Measurements from ENCODE around the gene APBB1IP.
"Not testable (repeated sequence)": the region's sequence is repeated elsewhere in the genome, so short reads cannot be mapped to it uniquely, and the experiment has no call there.

The APBB1IP gene, protein sequence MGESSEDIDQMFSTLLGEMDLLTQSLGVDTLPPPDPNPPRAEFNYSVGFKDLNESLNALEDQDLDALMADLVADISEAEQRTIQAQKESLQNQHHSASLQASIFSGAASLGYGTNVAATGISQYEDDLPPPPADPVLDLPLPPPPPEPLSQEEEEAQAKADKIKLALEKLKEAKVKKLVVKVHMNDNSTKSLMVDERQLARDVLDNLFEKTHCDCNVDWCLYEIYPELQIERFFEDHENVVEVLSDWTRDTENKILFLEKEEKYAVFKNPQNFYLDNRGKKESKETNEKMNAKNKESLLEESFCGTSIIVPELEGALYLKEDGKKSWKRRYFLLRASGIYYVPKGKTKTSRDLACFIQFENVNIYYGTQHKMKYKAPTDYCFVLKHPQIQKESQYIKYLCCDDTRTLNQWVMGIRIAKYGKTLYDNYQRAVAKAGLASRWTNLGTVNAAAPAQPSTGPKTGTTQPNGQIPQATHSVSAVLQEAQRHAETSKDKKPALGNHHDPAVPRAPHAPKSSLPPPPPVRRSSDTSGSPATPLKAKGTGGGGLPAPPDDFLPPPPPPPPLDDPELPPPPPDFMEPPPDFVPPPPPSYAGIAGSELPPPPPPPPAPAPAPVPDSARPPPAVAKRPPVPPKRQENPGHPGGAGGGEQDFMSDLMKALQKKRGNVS

DNA sequence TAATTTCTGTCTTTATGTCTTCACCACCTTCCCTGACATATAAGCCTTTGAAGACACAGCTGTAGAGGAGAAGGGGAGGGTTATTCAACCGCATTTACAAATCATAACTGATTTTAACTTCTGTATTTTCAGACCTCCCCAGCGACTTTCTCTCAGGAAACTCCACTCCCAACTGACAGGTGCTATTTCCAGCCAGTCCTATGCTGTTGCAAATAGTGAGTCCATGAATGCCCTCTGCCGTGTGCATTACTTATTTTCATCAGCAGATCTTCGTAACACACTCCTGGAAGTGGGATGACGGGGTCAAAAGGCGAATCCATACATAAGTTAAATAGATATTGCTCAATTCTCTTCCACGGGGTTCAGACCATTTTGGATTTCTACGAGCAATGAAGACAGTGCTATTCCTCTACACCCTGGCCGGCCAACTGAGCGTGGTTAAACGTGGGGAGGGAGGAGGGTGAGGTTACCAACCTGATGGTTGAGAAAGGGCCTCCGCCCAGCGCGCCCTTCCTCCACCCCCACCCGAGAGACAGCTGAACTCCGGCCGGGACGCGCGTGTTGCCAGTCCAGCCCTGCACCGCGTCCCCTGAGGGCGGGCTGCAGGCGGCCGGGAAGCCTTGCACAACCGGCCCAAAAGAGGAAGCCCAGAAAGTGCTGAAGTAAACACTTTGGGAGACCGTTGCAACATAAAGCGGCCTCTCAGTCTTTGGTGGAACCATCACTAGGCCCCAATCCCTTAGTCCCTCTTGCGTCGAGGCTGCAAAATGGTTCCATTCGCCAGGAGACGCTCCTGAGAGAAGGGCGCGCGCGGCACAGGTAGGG, at the start of gene APBB1IP:
TSS of gene APBB1IP (plus strand) at position 705 of the 825 bp plus-strand sequence. CDS start 53,986 bp downstream, outside the sequence.
- peaks cover 10% of the 10 kb centered on the region for H3K36me3 Mint-ChIP-seq
- peaks cover 36% of the 10 kb centered on the region for H3K4me1 Mint-ChIP-seq
- H3K27ac Mint-ChIP-seq, result peak within 1 kb of the TSS; percentile 95
- ATAC-seq (ENCODE audit: low read depth), result peak; percentile 74
- H3K27me3 Mint-ChIP-seq, result no peaks in the 10 kb centered on the region
- DNase-seq (ENCODE audit: low spot score in 2 of 2), result peak; percentile 56 to 57
- peak within 1 kb of the TSS; percentile 92 for H3K4me3 Mint-ChIP-seq
- no peaks in the 10 kb centered on the region for H3K9me3 Mint-ChIP-seq

DNA sequence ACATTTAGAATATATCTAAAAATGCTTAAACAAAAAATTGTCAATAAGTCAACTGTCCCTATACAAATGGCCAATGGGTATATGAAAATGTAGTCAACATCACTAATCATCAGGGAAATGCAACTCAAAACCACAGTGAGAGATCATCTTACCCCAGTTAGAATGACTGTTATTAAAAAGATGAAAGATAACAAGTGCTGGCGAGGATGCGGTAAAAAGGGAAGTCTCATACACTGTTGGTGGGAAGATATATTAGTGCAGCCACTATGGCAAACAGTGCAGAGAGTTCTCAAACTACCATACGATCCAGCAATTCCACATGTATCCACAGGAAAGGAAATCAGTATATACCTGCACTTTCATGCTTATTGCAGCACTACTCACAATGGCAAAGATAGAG, 48.6 kb upstream of the APBB1IP start:
- ATAC-seq (ENCODE audit: low read depth) (no peak), DNase-seq (ENCODE audit: low spot score in 2 of 2) (no peak)
- Mint-ChIP-seq H3K27ac (no peak overlapping the region), H3K4me1 (peaks cover 4% of the 10 kb centered on the region), H3K36me3 (peaks cover 3% of the 10 kb centered on the region), H3K4me3 (no peak overlapping the region), H3K9me3 (peaks cover 4% of the 10 kb centered on the region), H3K27me3 (peaks cover 5% of the 10 kb centered on the region)

- H3K27ac Mint-ChIP-seq, result no peak overlapping the region
- peak in 1 of 2 donors; percentile 15 for DNase-seq (ENCODE audit: low spot score in 2 of 2)
- peak; percentile 78 for ATAC-seq (ENCODE audit: low read depth)
- H3K36me3 Mint-ChIP-seq, result peaks cover 3% of the 10 kb centered on the region
- H3K27me3 Mint-ChIP-seq, result peaks cover 5% of the 10 kb centered on the region
- H3K9me3 Mint-ChIP-seq, result peaks cover 4% of the 10 kb centered on the region
- H3K4me1 Mint-ChIP-seq, result peaks cover 4% of the 10 kb centered on the region
- peak overlapping the region; percentile 55 for H3K4me3 Mint-ChIP-seq
These were observed 46.1 kb upstream of the APBB1IP start for GRCh38 chr10:26391701-26392695.

DNA sequence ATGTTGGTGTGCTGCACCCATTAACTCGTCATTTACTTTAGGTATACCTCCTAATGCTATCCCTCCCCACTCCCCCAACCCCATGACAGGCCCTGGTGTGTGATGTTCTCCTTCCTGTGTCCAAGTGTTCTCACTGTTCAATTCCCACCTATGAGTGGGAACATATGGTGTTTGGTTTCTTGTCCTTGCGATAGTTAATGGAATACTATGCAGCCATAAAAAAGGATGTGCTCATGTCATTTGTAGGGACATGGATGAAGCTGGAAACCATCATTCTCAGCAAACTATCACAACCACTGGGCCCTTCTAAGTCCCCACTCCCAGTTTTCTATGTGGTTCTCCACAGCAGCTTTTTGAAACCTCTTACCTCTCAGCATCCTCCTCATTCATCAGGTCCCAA, 39.8 kb upstream of the APBB1IP start:
- not testable (repeated sequence) for H3K27ac Mint-ChIP-seq; H3K9me3 Mint-ChIP-seq; H3K4me3 Mint-ChIP-seq; DNase-seq (ENCODE audit: low spot score in 2 of 2); H3K36me3 Mint-ChIP-seq; ATAC-seq (ENCODE audit: low read depth); H3K27me3 Mint-ChIP-seq; H3K4me1 Mint-ChIP-seq

DNA sequence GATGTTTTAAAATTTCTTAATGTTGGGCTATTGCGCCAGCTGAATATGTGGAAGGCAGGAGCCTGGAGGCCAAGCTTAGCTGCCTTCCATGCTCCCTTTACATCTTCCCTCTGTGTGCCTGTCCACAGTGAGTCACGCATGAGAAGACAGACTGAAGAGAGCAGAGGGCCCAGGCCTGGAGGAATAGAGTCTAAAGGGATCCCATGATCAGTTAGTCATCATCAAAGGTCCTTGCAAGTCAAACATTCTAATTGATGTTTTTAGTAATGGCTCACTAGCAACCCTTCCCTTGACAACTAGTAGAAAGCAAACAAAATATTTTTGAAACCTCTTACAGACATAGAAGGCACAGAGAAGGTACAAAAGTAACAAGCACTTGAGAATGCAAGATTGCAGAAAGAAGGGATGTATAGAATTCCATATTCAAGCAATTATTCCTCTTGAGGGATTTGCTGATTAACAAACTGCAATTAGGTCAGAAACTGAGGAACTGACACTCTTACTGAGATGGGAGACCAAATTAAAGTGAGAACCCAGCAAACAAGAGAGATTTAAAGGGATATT, 30.7 kb upstream of the APBB1IP start:
- no peak for ATAC-seq (ENCODE audit: low read depth)
- Mint-ChIP-seq H3K4me1 (peaks cover 13% of the 10 kb centered on the region), H3K36me3 (no peaks in the 10 kb centered on the region), H3K27me3 (no peaks in the 10 kb centered on the region), H3K27ac (peak overlapping the region; percentile 46), H3K4me3 (no peak overlapping the region), H3K9me3 (no peaks in the 10 kb centered on the region)
- no peak for DNase-seq (ENCODE audit: low spot score in 2 of 2)

- Mint-ChIP-seq H3K27ac (peak overlapping the region; percentile 2), H3K36me3 (no peaks in the 10 kb centered on the region), H3K4me1 (peaks cover 17% of the 10 kb centered on the region), H3K27me3 (no peaks in the 10 kb centered on the region), H3K4me3 (peak overlapping the region; percentile 35), H3K9me3 (no peaks in the 10 kb centered on the region)
- ATAC-seq (ENCODE audit: low read depth) (peak; percentile 68), DNase-seq (ENCODE audit: low spot score in 2 of 2) (no peak)
These were observed 29.2 kb upstream of the APBB1IP start for GRCh38 chr10:26408858-26409494.

DNA sequence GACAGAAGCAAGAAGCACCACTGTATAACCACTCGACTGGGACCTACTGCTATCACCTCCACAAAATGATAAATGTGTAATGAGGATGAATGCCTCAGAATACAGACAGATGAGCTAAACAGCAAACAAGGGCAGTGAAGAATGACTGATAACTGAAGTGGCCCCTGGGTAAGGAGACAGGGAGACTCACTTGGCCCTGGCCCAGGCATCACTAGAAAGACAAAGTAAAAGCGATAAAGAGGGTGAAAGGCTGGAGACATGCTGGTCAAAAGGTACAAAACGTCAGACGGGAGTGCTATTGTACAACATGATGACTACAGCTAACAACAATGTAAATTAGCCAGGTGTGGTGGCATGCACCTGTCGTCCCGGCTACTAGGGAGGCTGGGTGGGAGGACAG, 27.8 kb upstream of the APBB1IP start:
- Mint-ChIP-seq H3K9me3 (no peaks in the 10 kb centered on the region), H3K27me3 (no peaks in the 10 kb centered on the region), H3K27ac (no peak overlapping the region), H3K4me1 (peaks cover 18% of the 10 kb centered on the region), H3K4me3 (no peak overlapping the region), H3K36me3 (peaks cover 2% of the 10 kb centered on the region)
- DNase-seq (ENCODE audit: low spot score in 2 of 2) (no peak), ATAC-seq (ENCODE audit: low read depth) (no peak)

- Mint-ChIP-seq H3K9me3 (no peaks in the 10 kb centered on the region), H3K27ac (peak overlapping the region; percentile 60)
These were observed 25.2 kb upstream of the APBB1IP start for GRCh38 chr10:26412932-26413331.

DNA sequence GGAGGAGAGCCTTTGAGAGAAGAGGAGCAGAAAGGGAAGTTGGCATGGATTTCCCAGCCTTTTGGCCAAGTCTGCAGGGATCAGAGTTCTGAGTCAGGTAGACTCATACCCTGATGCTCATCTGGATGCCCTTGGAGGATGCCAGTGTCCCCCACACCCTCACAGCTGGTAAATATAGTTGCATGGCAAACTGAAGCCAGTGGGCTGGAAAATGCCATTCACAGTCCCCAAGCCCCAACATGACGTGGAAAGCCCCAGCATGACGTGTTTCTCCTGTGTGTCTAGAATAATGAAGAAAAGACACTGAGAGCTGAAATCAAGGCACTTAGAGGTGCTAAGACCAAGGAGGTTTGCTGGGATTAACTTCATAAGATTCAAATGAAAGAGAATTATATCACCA, 24.8 kb upstream of the APBB1IP start:
- H3K4me3 Mint-ChIP-seq, result no peak overlapping the region
- no peaks in the 10 kb centered on the region for H3K9me3 Mint-ChIP-seq
- no peak overlapping the region for H3K27ac Mint-ChIP-seq
- H3K27me3 Mint-ChIP-seq, result no peaks in the 10 kb centered on the region
- H3K4me1 Mint-ChIP-seq, result peaks cover 16% of the 10 kb centered on the region
- peaks cover 2% of the 10 kb centered on the region for H3K36me3 Mint-ChIP-seq
- DNase-seq (ENCODE audit: low spot score in 2 of 2), result no peak
- ATAC-seq (ENCODE audit: low read depth), result no peak

More at GRCh38 chr10:26412932-26413331, 25.2 kb upstream of the APBB1IP start:
- no peak overlapping the region for H3K4me3 Mint-ChIP-seq
- peaks cover 2% of the 10 kb centered on the region for H3K36me3 Mint-ChIP-seq
- ATAC-seq (ENCODE audit: low read depth) (no peak), DNase-seq (ENCODE audit: low spot score in 2 of 2) (no peak)
- no peaks in the 10 kb centered on the region for H3K27me3 Mint-ChIP-seq
- peaks cover 18% of the 10 kb centered on the region for H3K4me1 Mint-ChIP-seq

- no peaks in the 10 kb centered on the region for H3K9me3 Mint-ChIP-seq
These were observed 21.0 kb upstream of the APBB1IP start for GRCh38 chr10:26417136-26417535.

DNA sequence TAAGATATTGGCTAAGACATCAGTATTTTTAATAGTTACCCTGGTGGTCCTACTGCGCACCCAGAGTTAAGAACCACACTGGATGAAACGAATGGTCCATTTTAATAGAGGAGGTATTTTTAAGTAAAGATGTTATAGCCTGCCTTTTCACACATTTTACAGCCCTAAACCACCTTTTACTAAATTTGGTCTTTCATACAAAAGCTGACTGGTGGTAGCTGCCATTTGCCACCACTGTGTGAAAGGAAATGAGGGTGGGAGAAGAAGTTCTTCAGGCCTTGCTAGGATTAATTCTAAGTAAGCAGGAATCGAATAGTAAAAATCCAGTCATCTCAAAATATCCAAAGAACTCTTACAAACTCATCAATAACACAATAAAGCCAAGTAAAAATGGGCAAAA, 15.2 kb upstream of the APBB1IP start:
- no peaks in the 10 kb centered on the region for H3K27me3 Mint-ChIP-seq
- H3K27ac Mint-ChIP-seq, result no peak overlapping the region
- H3K9me3 Mint-ChIP-seq, result no peaks in the 10 kb centered on the region
- no peak for ATAC-seq (ENCODE audit: low read depth)
- no peaks in the 10 kb centered on the region for H3K36me3 Mint-ChIP-seq
- H3K4me3 Mint-ChIP-seq, result no peak overlapping the region
- H3K4me1 Mint-ChIP-seq, result peaks cover under 1% of the 10 kb centered on the region
- no peak for DNase-seq (ENCODE audit: low spot score in 2 of 2)

More at GRCh38 chr10:26417136-26417535, 21.0 kb upstream of the APBB1IP start:
- no peak for ATAC-seq (ENCODE audit: low read depth)
- Mint-ChIP-seq H3K27me3 (no peaks in the 10 kb centered on the region), H3K27ac (no peak overlapping the region), H3K4me1 (peaks cover 10% of the 10 kb centered on the region), H3K36me3 (peaks cover 2% of the 10 kb centered on the region), H3K4me3 (no peak overlapping the region)
- DNase-seq (ENCODE audit: low spot score in 2 of 2), result no peak

- Mint-ChIP-seq H3K27me3 (no peaks in the 10 kb centered on the region), H3K27ac (no peak overlapping the region), H3K9me3 (no peaks in the 10 kb centered on the region), H3K4me3 (no peak overlapping the region), H3K36me3 (no peaks in the 10 kb centered on the region), H3K4me1 (peaks cover 3% of the 10 kb centered on the region)
- no peak for ATAC-seq (ENCODE audit: low read depth)
- no peak for DNase-seq (ENCODE audit: low spot score in 2 of 2)
These were observed 14.4 kb upstream of the APBB1IP start for GRCh38 chr10:26423722-26424121.

Measured in memory B cell (primary cell).